ENCODE measurements around the gene ADK. TPM values are rescaled to one million over a fixed set of nuclear protein-coding genes. Genes with fewer than 3 reads are reported as not detected.
A peak's percentile ranks its signal among the peaks of the same experiment; 100 is the strongest.

The ADK gene
- total and polyA plus RNA-seq, 2 donors from 2014 or later = 33.0 to 38.3 TPM

DNA sequence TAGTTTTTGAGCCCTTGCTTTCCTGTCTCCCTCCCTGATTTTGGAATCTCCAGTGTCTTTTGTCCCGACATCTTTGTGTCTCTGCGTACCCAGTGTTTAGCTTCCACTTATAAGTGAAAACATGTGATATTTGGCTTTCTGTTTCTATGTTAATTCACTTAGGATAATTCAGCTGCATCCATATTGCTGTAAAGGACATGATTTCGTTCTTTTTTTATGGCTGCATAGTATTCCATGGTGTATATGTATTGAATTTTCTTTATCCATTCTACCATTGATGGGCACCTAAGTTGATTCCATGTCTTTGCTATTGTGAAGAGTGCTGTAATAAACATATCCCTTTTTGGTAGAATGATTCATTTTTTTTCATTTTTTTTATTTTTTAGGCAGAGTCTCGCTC is 48.3 kb downstream of the ADK start:
- H3K9ac ChIP-seq (ENCODE audit: low read length in 3 of 3) = no peak overlapping the region
- H3K36me3 ChIP-seq (ENCODE audit: control insufficient read depth in 2 of 3, insufficient read depth in 3 of 3, low read length in 3 of 3) = no peaks in the 10 kb centered on the region
- no peaks in the 10 kb centered on the region for H3K27me3 ChIP-seq (ENCODE audit: control insufficient read depth, insufficient read depth, low read length)
- TF ChIP-seq, protein P1, sequence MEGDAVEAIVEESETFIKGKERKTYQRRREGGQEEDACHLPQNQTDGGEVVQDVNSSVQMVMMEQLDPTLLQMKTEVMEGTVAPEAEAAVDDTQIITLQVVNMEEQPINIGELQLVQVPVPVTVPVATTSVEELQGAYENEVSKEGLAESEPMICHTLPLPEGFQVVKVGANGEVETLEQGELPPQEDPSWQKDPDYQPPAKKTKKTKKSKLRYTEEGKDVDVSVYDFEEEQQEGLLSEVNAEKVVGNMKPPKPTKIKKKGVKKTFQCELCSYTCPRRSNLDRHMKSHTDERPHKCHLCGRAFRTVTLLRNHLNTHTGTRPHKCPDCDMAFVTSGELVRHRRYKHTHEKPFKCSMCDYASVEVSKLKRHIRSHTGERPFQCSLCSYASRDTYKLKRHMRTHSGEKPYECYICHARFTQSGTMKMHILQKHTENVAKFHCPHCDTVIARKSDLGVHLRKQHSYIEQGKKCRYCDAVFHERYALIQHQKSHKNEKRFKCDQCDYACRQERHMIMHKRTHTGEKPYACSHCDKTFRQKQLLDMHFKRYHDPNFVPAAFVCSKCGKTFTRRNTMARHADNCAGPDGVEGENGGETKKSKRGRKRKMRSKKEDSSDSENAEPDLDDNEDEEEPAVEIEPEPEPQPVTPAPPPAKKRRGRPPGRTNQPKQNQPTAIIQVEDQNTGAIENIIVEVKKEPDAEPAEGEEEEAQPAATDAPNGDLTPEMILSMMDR (IDR thresholded peaks at IDR 0.05; ENCODE audit: borderline replicate concordance, extremely low read depth, insufficient read depth) = no peak
- DNase-seq (no peak), FAIRE-seq (no peak)
- no peaks in the 10 kb centered on the region for H3K4me1 ChIP-seq (ENCODE audit: control insufficient read depth in 2 of 3, insufficient read depth in 2 of 3, low read depth in 1 of 3, low read length in 3 of 3)
- no peak overlapping the region for H3K4me3 ChIP-seq (ENCODE audit: low read length in 3 of 3)
- no peaks in the 10 kb centered on the region for H3K9me3 ChIP-seq (ENCODE audit: control insufficient read depth in 2 of 3, insufficient read depth in 1 of 3, low read length in 3 of 3)
- intact Hi-C loops (cut with DNase I) = no loop called here
- no peak overlapping the region for H3K27ac ChIP-seq (ENCODE audit: low read depth in 2 of 2, low read length in 2 of 2)

DNA sequence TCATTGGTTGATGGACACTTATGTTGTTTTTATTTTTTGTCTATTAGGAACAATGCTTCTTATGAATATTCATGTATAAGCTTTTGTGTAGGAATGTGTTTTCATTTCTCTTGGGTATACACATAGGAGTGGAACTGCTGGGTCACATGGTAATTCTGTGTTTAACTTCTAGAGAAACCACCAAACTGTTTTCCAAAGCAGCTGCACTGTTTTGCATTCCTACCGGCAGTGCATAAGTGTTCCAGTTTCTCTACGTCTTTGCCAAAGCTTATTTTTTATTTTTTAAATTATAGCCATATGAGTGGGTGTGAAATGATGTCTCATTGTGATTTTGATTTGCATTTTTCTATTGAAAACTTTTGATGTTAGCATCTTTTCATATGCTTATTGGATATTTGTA is 51.3 kb downstream of the ADK start:
- TF ChIP-seq, protein P1 (IDR thresholded peaks at IDR 0.05; ENCODE audit: borderline replicate concordance, extremely low read depth, insufficient read depth) = no peak
- intact Hi-C loops (cut with DNase I) = no loop called here
- H3K9ac ChIP-seq (ENCODE audit: low read length in 3 of 3) = no peak overlapping the region
- H3K9me3 ChIP-seq (ENCODE audit: control insufficient read depth in 2 of 3, insufficient read depth in 1 of 3, low read length in 3 of 3) = no peaks in the 10 kb centered on the region
- H3K4me3 ChIP-seq (ENCODE audit: low read length in 3 of 3) = no peak overlapping the region
- no peaks in the 10 kb centered on the region for H3K27me3 ChIP-seq (ENCODE audit: control insufficient read depth, insufficient read depth, low read length)
- H3K27ac ChIP-seq (ENCODE audit: low read depth in 2 of 2, low read length in 2 of 2) = no peak overlapping the region
- no peaks in the 10 kb centered on the region for H3K36me3 ChIP-seq (ENCODE audit: control insufficient read depth in 2 of 3, insufficient read depth in 3 of 3, low read length in 3 of 3)
- H3K4me1 ChIP-seq (ENCODE audit: control insufficient read depth in 2 of 3, insufficient read depth in 2 of 3, low read depth in 1 of 3, low read length in 3 of 3) = peaks cover 0 to 2% (median 0%) of the 10 kb centered on the region in 3 donors
- DNase-seq (no peak), FAIRE-seq (no peak)

DNA sequence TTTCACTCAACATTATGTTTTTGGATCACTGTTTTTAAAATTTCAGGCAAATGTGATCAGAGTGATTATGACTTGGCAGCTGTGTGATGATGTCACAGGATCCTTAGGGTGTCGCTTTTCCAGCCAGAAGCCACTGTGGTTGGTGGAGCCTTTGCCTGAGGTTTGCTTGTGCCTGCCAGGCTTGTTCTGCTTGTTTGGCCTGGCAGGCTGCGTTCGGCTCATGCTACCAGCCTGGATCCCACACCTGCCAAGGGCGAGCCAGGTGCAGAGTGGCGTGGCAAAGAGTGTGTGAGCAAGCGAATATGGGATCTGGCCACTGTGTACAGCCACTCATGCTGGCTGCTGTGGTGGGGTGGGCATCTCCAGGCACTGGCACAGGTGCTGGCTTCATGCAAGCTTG is 55.7 kb downstream of the ADK start:
- TF ChIP-seq, protein P1 (IDR thresholded peaks at IDR 0.05; ENCODE audit: borderline replicate concordance, extremely low read depth, insufficient read depth) = no peak
- intact Hi-C loops (cut with DNase I) = no loop called here
- Histone ChIP-seq H3K27me3 (ENCODE audit: control insufficient read depth, insufficient read depth, low read length) (no peaks in the 10 kb centered on the region), H3K9ac (ENCODE audit: low read length in 3 of 3) (no peak overlapping the region), H3K4me3 (ENCODE audit: low read length in 3 of 3) (no peak overlapping the region), H3K4me1 (ENCODE audit: control insufficient read depth in 2 of 3, insufficient read depth in 2 of 3, low read depth in 1 of 3, low read length in 3 of 3) (peaks cover 0 to 2% (median 0%) of the 10 kb centered on the region in 3 donors), H3K36me3 (ENCODE audit: control insufficient read depth in 2 of 3, insufficient read depth in 3 of 3, low read length in 3 of 3) (no peaks in the 10 kb centered on the region), H3K9me3 (ENCODE audit: control insufficient read depth in 2 of 3, insufficient read depth in 1 of 3, low read length in 3 of 3) (no peaks in the 10 kb centered on the region), H3K27ac (ENCODE audit: low read depth in 2 of 2, low read length in 2 of 2) (no peak overlapping the region)
- peak in 1 of 5 donors; percentile 11 for DNase-seq
- FAIRE-seq = no peak
